Fibroblast of pulmonary artery (primary cell): ENCODE measurements around the gene C11orf87.

ENCODE experiments used
- DNase-seq: peaks from one replicate; pipeline ENCODE4 v3.0.0-alpha.2; 2010; ENCODE audit warnings: low read depth
- H3K4me3 ChIP-seq: replicated peaks from 2 replicates; pipeline ENCODE4 v1.5.1; 2011; ENCODE audit warnings: low read depth, mild to moderate bottlenecking, control low read depth, low read length, moderate library complexity
- TF ChIP-seq, protein P1 (sequence below): IDR thresholded peaks from 2 replicates; pipeline ENCODE4 v1.5.1; 2011; ENCODE audit warnings: mild to moderate bottlenecking, control low read depth, low read length, inconsistent platforms; ENCODE audit errors: missing control alignments

The C11orf87 gene

GRCh38 chr11:109435121-109435742, 13.2 kb downstream of the C11orf87 start:
- TF ChIP-seq, protein P1, sequence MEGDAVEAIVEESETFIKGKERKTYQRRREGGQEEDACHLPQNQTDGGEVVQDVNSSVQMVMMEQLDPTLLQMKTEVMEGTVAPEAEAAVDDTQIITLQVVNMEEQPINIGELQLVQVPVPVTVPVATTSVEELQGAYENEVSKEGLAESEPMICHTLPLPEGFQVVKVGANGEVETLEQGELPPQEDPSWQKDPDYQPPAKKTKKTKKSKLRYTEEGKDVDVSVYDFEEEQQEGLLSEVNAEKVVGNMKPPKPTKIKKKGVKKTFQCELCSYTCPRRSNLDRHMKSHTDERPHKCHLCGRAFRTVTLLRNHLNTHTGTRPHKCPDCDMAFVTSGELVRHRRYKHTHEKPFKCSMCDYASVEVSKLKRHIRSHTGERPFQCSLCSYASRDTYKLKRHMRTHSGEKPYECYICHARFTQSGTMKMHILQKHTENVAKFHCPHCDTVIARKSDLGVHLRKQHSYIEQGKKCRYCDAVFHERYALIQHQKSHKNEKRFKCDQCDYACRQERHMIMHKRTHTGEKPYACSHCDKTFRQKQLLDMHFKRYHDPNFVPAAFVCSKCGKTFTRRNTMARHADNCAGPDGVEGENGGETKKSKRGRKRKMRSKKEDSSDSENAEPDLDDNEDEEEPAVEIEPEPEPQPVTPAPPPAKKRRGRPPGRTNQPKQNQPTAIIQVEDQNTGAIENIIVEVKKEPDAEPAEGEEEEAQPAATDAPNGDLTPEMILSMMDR = no peak
- DNase-seq = no peak
- H3K4me3 ChIP-seq = no peak overlapping the region

- no peak overlapping the region for H3K4me3 ChIP-seq
- no peak for DNase-seq
- TF ChIP-seq, protein P1 = no peak
Measured at GRCh38 chr11:109439684-109440083, 17.7 kb downstream of the C11orf87 start.

DNA sequence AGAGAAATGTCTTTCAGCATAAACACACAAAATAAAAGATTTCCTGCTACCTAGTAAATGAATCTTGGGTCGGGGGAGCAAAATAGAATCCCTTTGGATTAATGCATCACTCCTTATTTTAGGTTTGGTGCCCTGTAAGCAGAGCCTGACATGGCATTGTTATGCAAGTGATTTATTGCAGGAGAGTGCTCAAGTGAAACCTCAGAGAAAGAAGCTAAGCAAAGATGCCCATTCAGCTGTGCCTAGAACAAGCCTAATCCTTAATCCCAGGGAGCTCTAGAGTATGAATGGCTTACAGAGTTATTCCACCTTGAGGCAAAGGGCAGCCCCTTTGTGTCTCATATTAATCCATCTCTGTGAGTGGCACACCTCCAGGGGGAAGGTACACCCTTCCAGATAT, 21.1 kb downstream of the C11orf87 start:
- TF ChIP-seq, protein P1 = no peak
- H3K4me3 ChIP-seq = no peak overlapping the region
- no peak for DNase-seq

- TF ChIP-seq, protein P1 = no peak
- DNase-seq = no peak
Measured at GRCh38 chr11:109454857-109455256, 32.9 kb downstream of the C11orf87 start.

More at GRCh38 chr11:109454857-109455256, 32.9 kb downstream of the C11orf87 start:
- no peak overlapping the region for H3K4me3 ChIP-seq
